H1 (cell line): ENCODE results near the gene ARFGEF3. TPM values are rescaled to one million over a fixed set of nuclear protein-coding genes. Genes with fewer than 3 reads are reported as not detected.

Experiments used
- CTCF ChIA-PET: fragments of 300-600 bp; sonication (Branson Sonifier 250); formaldehyde crosslinking; loops from one replicate; lab custom pipeline; 2021; ENCODE audit not compliant: partially characterized antibody; lab: Charles Lee
- POLR2A ChIA-PET: fragments of 300-600 bp; sonication (Branson Sonifier 250); formaldehyde crosslinking; loops from one replicate; lab custom pipeline; 2021; ENCODE audit warnings: inconsistent platforms; ENCODE audit not compliant: partially characterized antibody; lab: Charles Lee
- DNase-seq, 2 experiments: peaks; one replicate each; pipeline versions ENCODE4 v3.0.0 to v3.0.0-alpha.2; 2010 to 2022; ENCODE audit warnings: low spot score in 2 of 2, low read depth in 1 of 2, mixed read lengths in 1 of 2
- FAIRE-seq: peaks from 2 replicates; lab custom pipeline; 2011; peaks lifted over from hg19 to GRCh38; lab: Jason Lieb, UNC
- H2AFZ ChIP-seq: 2 replicates; pipeline ENCODE4 v1.8.1; 2012; ENCODE audit warnings: low read length, inconsistent platforms
- H2AK5ac ChIP-seq: 2 replicates; pipeline ENCODE4 v1.6.1; 2013; ENCODE audit warnings: low read depth, low read length
- H2BK120ac ChIP-seq: replicated peaks from 2 replicates; pipeline ENCODE3; 2013; ENCODE audit warnings: low read depth, low read length, inconsistent platforms
- H2BK12ac ChIP-seq: 2 replicates; pipeline ENCODE4 v1.6.1; 2013; ENCODE audit warnings: low read depth, low read length
- H2BK15ac ChIP-seq: 2 replicates; pipeline ENCODE4 v1.6.1; 2013; ENCODE audit warnings: low read length
- H2BK20ac ChIP-seq: 2 replicates; pipeline ENCODE4 v1.6.1; 2013; ENCODE audit warnings: low read length
- H2BK5ac ChIP-seq: 2 replicates; pipeline ENCODE4 v1.6.1; 2013; ENCODE audit warnings: low read depth, low read length
- H3K14ac ChIP-seq: 2 replicates; pipeline ENCODE4 v1.6.1; 2013; ENCODE audit warnings: inconsistent platforms; ENCODE audit not compliant: insufficient read length
- H3K18ac ChIP-seq: 2 replicates; pipeline ENCODE4 v1.6.1; 2013; ENCODE audit warnings: low read length; ENCODE audit errors: extremely low read depth
- H3K23ac ChIP-seq: 2 replicates; pipeline ENCODE4 v1.6.1; 2013; ENCODE audit warnings: inconsistent platforms; ENCODE audit not compliant: insufficient read length
- H3K23me2 ChIP-seq: 2 replicates; pipeline ENCODE4 v1.6.1; 2013; ENCODE audit warnings: low read depth, low read length
- H3K27ac ChIP-seq: 2 replicates; pipeline ENCODE4 v1.6.1; 2011; ENCODE audit warnings: low read depth, low read length, inconsistent platforms
- H3K27me3 ChIP-seq, 4 experiments: replicated peaks in 1 of 4; 1 replicate in 1 of 4; 2 replicates in 3 of 4; pipeline versions ENCODE4 v1.6.1 to v1.8.1; 2011 to 2013; ENCODE audit warnings: low read length in 3 of 4, mild to moderate bottlenecking in 3 of 4, inconsistent platforms in 2 of 4, mixed read lengths in 2 of 4, moderate library complexity in 1 of 4; ENCODE audit not compliant: control insufficient read depth in 3 of 4, insufficient read depth in 3 of 4; ENCODE audit errors: extremely low read depth in 1 of 4
- H3K36me3 ChIP-seq, 4 experiments: 2 replicates each; pipeline versions ENCODE4 v1.6.1 to v1.8.1; 2011 to 2013; ENCODE audit warnings: mild to moderate bottlenecking in 4 of 4, low read length in 3 of 4, moderate library complexity in 2 of 4, control low read depth in 1 of 4, inconsistent platforms in 1 of 4; ENCODE audit not compliant: insufficient read depth in 4 of 4, control insufficient read depth in 2 of 4
- H3K4ac ChIP-seq: replicated peaks from 2 replicates; pipeline ENCODE3; 2013; ENCODE audit warnings: low read length, low read depth, mixed read lengths, inconsistent platforms; ENCODE audit not compliant: insufficient read length
- H3K4me1 ChIP-seq, 4 experiments: replicated peaks in 1 of 4; 1 replicate in 1 of 4; 2 replicates in 3 of 4; pipeline versions ENCODE4 v1.6.1 to v1.8.1; 2011 to 2013; ENCODE audit warnings: low read length in 3 of 4, inconsistent platforms in 2 of 4, mixed read lengths in 1 of 4; ENCODE audit not compliant: insufficient read depth in 4 of 4, control insufficient read depth in 3 of 4
- H3K4me2 ChIP-seq, 2 experiments: 2 replicates each; pipeline versions ENCODE4 v1.6.1 to v1.8.1; 2011 to 2013; ENCODE audit warnings: low read depth in 2 of 2, low read length in 2 of 2, control low read depth in 1 of 2, inconsistent platforms in 1 of 2, mild to moderate bottlenecking in 1 of 2; ENCODE audit not compliant: insufficient read depth in 1 of 2
- H3K4me3 ChIP-seq, 4 experiments: fragments of 200-600, 300-600 bp in 1 of 4; sonication (generic), shearing (Covaris generic), sonication (Bioruptor Twin) in 1 of 4; 2 replicates each; pipeline versions ENCODE4 v1.5.1 to v1.8.1; 2011 to 2016; ENCODE audit warnings: low read length in 4 of 4, low read depth in 3 of 4, control low read depth in 2 of 4, inconsistent platforms in 2 of 4, mild to moderate bottlenecking in 2 of 4, mixed read lengths in 1 of 4, moderate library complexity in 1 of 4; ENCODE audit not compliant: insufficient read depth in 2 of 4; ENCODE audit errors: extremely low read depth in 1 of 4
- H3K56ac ChIP-seq: replicated peaks from 2 replicates; pipeline ENCODE3; 2013; ENCODE audit warnings: low read depth, mild to moderate bottlenecking, mixed read lengths, low read length, inconsistent platforms; ENCODE audit not compliant: insufficient read length
- H3K79me1 ChIP-seq: 2 replicates; pipeline ENCODE4 v1.6.1; 2013; ENCODE audit warnings: low read depth, low read length, control low read depth
- H3K79me2 ChIP-seq, 2 experiments: 2 replicates each; pipeline versions ENCODE4 v1.6.1 to v1.8.1; 2012 to 2013; ENCODE audit warnings: low read length in 2 of 2, mild to moderate bottlenecking in 2 of 2, inconsistent platforms in 1 of 2; ENCODE audit not compliant: insufficient read depth in 2 of 2, control insufficient read depth in 1 of 2
- H3K9ac ChIP-seq, 4 experiments: replicated peaks in 1 of 4; 1 replicate in 1 of 4; 2 replicates in 3 of 4; pipeline versions ENCODE4 v1.6.1 to v1.8.1; 2011 to 2013; ENCODE audit warnings: low read depth in 3 of 4, low read length in 3 of 4, control low read depth in 2 of 4, mild to moderate bottlenecking in 2 of 4, moderate library complexity in 2 of 4, inconsistent platforms in 1 of 4; ENCODE audit errors: extremely low read depth in 1 of 4
- H3K9me3 ChIP-seq, 2 experiments: 2 replicates each; pipeline versions ENCODE4 v1.6.1 to v1.8.1; 2012 to 2013; ENCODE audit warnings: mild to moderate bottlenecking in 2 of 2, moderate library complexity in 2 of 2, control low read depth in 1 of 2, inconsistent platforms in 1 of 2, low read depth in 1 of 2, low read length in 1 of 2, mixed read lengths in 1 of 2; ENCODE audit not compliant: insufficient read depth in 2 of 2
- H4K20me1 ChIP-seq, 2 experiments: replicated peaks in 1 of 2; 2 replicates each; pipeline versions ENCODE3 to v1.8.1; 2011 to 2013; ENCODE audit warnings: inconsistent platforms in 2 of 2, low read length in 2 of 2, mild to moderate bottlenecking in 1 of 2; ENCODE audit not compliant: insufficient read depth in 2 of 2, control insufficient read depth in 1 of 2
- H4K5ac ChIP-seq: 2 replicates; pipeline ENCODE4 v1.6.1; 2013; ENCODE audit warnings: low read length, low read depth, mixed read lengths, inconsistent platforms; ENCODE audit not compliant: insufficient read length
- H4K8ac ChIP-seq: 2 replicates; pipeline ENCODE4 v1.8.0; 2013; ENCODE audit warnings: mild to moderate bottlenecking, moderate library complexity, low read length, inconsistent platforms; ENCODE audit not compliant: insufficient read depth; ENCODE audit errors: extremely low read depth
- H4K91ac ChIP-seq: replicated peaks from 2 replicates; pipeline ENCODE3; 2013; ENCODE audit warnings: low read length, mixed read lengths, inconsistent platforms; ENCODE audit not compliant: insufficient read length
- BRCA1 ChIP-seq: IDR thresholded peaks from 2 replicates; pipeline ENCODE4 v1.6.1; 2012; ENCODE audit warnings: low read depth, low read length, improper control_type of control experiment
- E2F6 ChIP-seq: IDR thresholded peaks from 2 replicates; pipeline ENCODE4 v1.6.1; 2012; ENCODE audit warnings: inconsistent platforms
- EGR1 ChIP-seq: IDR thresholded peaks from 2 replicates; pipeline ENCODE4 v1.6.1; 2011; ENCODE audit warnings: low read depth, low read length, borderline replicate concordance
- GABPA ChIP-seq: IDR thresholded peaks from 2 replicates; pipeline ENCODE4 v1.6.1; 2011; ENCODE audit warnings: mild to moderate bottlenecking, low read length, moderate library complexity, borderline replicate concordance; ENCODE audit not compliant: insufficient read depth
- KDM5A ChIP-seq: fragments of 200-600 bp; IDR thresholded peaks from 2 replicates; pipeline ENCODE4 v1.7.1; 2012; ENCODE audit warnings: mild to moderate bottlenecking, low read length, inconsistent platforms, mixed read lengths
- MAX ChIP-seq: IDR thresholded peaks from 2 replicates; pipeline ENCODE4 v1.6.1; 2012; ENCODE audit warnings: inconsistent platforms
- NANOG ChIP-seq: IDR thresholded peaks from 2 replicates; pipeline ENCODE4 v1.6.1; 2011; ENCODE audit warnings: low read length, low read depth, mild to moderate bottlenecking, inconsistent platforms; ENCODE audit not compliant: insufficient read depth, poor library complexity, severe bottlenecking
- POLR2A ChIP-seq, 2 experiments: IDR thresholded peaks; 1 replicate in 1 of 2; 2 replicates in 1 of 2; pipeline ENCODE4 v1.6.1; 2011; ENCODE audit warnings: low read depth in 2 of 2, low read length in 2 of 2, mild to moderate bottlenecking in 2 of 2; ENCODE audit errors: control extremely low read depth in 1 of 2
- SAP30 ChIP-seq: fragments of 300-600 bp; sonication (generic); IDR thresholded peaks from 2 replicates; pipeline ENCODE4 v1.7.1; 2012; ENCODE audit warnings: low read length, moderate library complexity, mild to moderate bottlenecking, inconsistent platforms; ENCODE audit not compliant: insufficient read depth, insufficient replicate concordance
- SIRT6 ChIP-seq: IDR thresholded peaks from one replicate; pipeline ENCODE4 v1.7.1; 2012; ENCODE audit warnings: low read length, inconsistent platforms
- SIX5 ChIP-seq: IDR thresholded peaks from 2 replicates; pipeline ENCODE4 v1.6.1; 2011; ENCODE audit warnings: mild to moderate bottlenecking, low read depth, low read length
- TEAD4 ChIP-seq: IDR thresholded peaks from 2 replicates; pipeline ENCODE4 v1.6.1; 2012; ENCODE audit warnings: low read depth, low read length, inconsistent platforms, mixed read lengths
- YY1 ChIP-seq: IDR thresholded peaks from 2 replicates; pipeline ENCODE4 v1.6.1; 2011; ENCODE audit warnings: low read depth, mild to moderate bottlenecking, low read length
- polyA plus RNA-seq, 7 experiments: library from polyadenylated mRNA; depleted of rRNA in 3 of 7; stranded (reverse) in 5 of 7; unstranded in 2 of 7; fragments of >200 nt in 5 of 7; fragments of 200-250 nt in 2 of 7; gene quantifications; 1 replicate in 5 of 7; 2 replicates in 1 of 7; 4 replicates in 1 of 7; pipeline versions ENCODE4 v1.2.1 to v1.2.3, GENCODE V29; 2011 to 2013; ENCODE audit warnings: missing spikeins in 2 of 7, mixed read lengths in 2 of 7
- total RNA-seq: library from RNA; stranded (reverse); fragmentation: NEBNext Ultra II Directional; extraction: Animal tissue kit (Norgen Biotek cat#: 25700); gene quantifications from 2 replicates; pipeline ENCODE4 v1.2.1, GENCODE V29; 2021

ARFGEF3 gene
- total and polyA plus RNA-seq, 2 of the 8 experiments (the other 6 are each of a cell fraction or from before 2014, with no cell fraction given), result 5.8 to 23.2 TPM

GRCh38 chr6:138377042-138377441 is 215.3 kb downstream of the ARFGEF3 start:
- Histone ChIP-seq H4K91ac (no peak overlapping the region), H2BK5ac (no peak overlapping the region), H2BK12ac (no peak overlapping the region), H3K9ac (no peak overlapping the region), H4K20me1 (no peaks in the 10 kb centered on the region), H3K27me3 (no peaks in the 10 kb centered on the region), H3K27ac (no peak overlapping the region), H3K4ac (no peak overlapping the region)
- TF ChIP-seq NANOG (no peak), E2F6 (no peak), KDM5A (no peak), SAP30 (no peak), EGR1 (no peak), BRCA1 (no peak), YY1 (no peak), GABPA (no peak), SIX5 (no peak), MAX (no peak), TEAD4 (no peak), POLR2A (IDR thresholded peaks at IDR 0.05; ENCODE audit: control extremely low read depth in 1 of 2, low read depth in 2 of 2, low read length in 2 of 2) (no peak), SIRT6 (no peak)
- TF ChIP-seq, all 59 proteins: peak for 0
- H2AK5ac ChIP-seq, result no peak overlapping the region
- no peak overlapping the region for H3K4me3 ChIP-seq
- no peak overlapping the region for H3K4me2 ChIP-seq
- no peaks in the 10 kb centered on the region for H3K23me2 ChIP-seq
- FAIRE-seq (no peak), DNase-seq (no peak)
- no peak overlapping the region for H4K5ac ChIP-seq
- CTCF ChIA-PET, result interaction anchor here (0.6 to 1.8 kb wide), 4 partner anchors 18 to 91 kb away, joined by 3 to 5 read pairs (median 4); no protein-coding TSS in a partner anchor
- POLR2A ChIA-PET, result no interaction called here
- H3K4me1 ChIP-seq, result peaks cover 0 to 8% (median 1%) of the 10 kb centered on the region in 4 experiments; a peak in 2 of 7 replicates
- H3K9me3 ChIP-seq, result no peaks in the 10 kb centered on the region
- no peaks in the 10 kb centered on the region for H3K79me2 ChIP-seq
- H2AFZ ChIP-seq, result no peak overlapping the region
- no peaks in the 10 kb centered on the region for H3K36me3 ChIP-seq
- no peak overlapping the region for H3K56ac ChIP-seq
- no peak overlapping the region for H3K23ac ChIP-seq
- no peak overlapping the region for H2BK20ac ChIP-seq
- H3K79me1 ChIP-seq, result no peaks in the 10 kb centered on the region
- no peak overlapping the region for H2BK120ac ChIP-seq
- no peak overlapping the region for H2BK15ac ChIP-seq
- H3K14ac ChIP-seq, result no peak overlapping the region
- no peak overlapping the region for H4K8ac ChIP-seq
- no peak overlapping the region for H3K18ac ChIP-seq
